Neural progenitor cell (in vitro differentiated cells): ENCODE measurements around the gene NRG3. TPM values are rescaled to one million over a fixed set of nuclear protein-coding genes. Genes with fewer than 3 reads are reported as not detected.

Source experiments
- DNase-seq: peaks from one replicate; pipeline ENCODE4 v3.0.0-alpha.2; 2016; ENCODE audit warnings: low spot score
- H2AFZ ChIP-seq: fragments of 200-600 bp; sonication (generic); replicated peaks from 2 replicates; pipeline ENCODE4 v1.6.1; 2016; ENCODE audit warnings: antibody characterized with exemption
- H3F3A ChIP-seq: fragments of 200-600 bp; sonication (generic); 2 replicates; pipeline ENCODE4 v1.6.1; 2016; ENCODE audit warnings: antibody characterized with exemption, low read depth
- H3K27ac ChIP-seq: fragments of 200-600 bp; sonication (generic); 2 replicates; pipeline ENCODE4 v1.5.1; 2016; ENCODE audit warnings: mild to moderate bottlenecking
- H3K27me3 ChIP-seq: fragments of 200-600 bp; sonication (generic); 2 replicates; pipeline ENCODE4 v1.6.1; 2016; ENCODE audit warnings: mild to moderate bottlenecking, moderate library complexity
- H3K36me3 ChIP-seq: fragments of 200-600 bp; sonication (generic); 2 replicates; pipeline ENCODE4 v1.5.1; 2016
- H3K4me1 ChIP-seq: fragments of 200-600 bp; sonication (generic); 2 replicates; pipeline ENCODE4 v1.6.1; 2016; ENCODE audit warnings: mixed run types
- H3K4me2 ChIP-seq: fragments of 200-600 bp; sonication (generic); 2 replicates; pipeline ENCODE4 v1.6.1; 2016
- H3K4me3 ChIP-seq: fragments of 200-600 bp; sonication (generic); 2 replicates; pipeline ENCODE4 v1.5.1; 2016
- H3K79me2 ChIP-seq: fragments of 200-600 bp; sonication (generic); 2 replicates; pipeline ENCODE4 v1.6.1; 2016; ENCODE audit warnings: low read depth
- H3K9ac ChIP-seq: fragments of 200-600 bp; sonication (generic); 2 replicates; pipeline ENCODE4 v1.6.1; 2016
- H3K9me3 ChIP-seq: fragments of 200-600 bp; sonication (generic); 2 replicates; pipeline ENCODE4 v1.5.1; 2016; ENCODE audit warnings: low read depth
- H4K20me1 ChIP-seq: fragments of 200-600 bp; sonication (generic); 2 replicates; pipeline ENCODE4 v1.6.1; 2016; ENCODE audit warnings: low read depth
- H3K27ac Mint-ChIP-seq: 3 replicates; pipeline ENCODE4 v1.8.0; 2021; ENCODE audit warnings: mixed read lengths
- H3K27me3 Mint-ChIP-seq: 2 replicates; pipeline ENCODE4 v1.8.0; 2022; ENCODE audit warnings: low read depth, mild to moderate bottlenecking, inconsistent platforms, moderate library complexity, mixed read lengths; ENCODE audit not compliant: insufficient read depth
- H3K36me3 Mint-ChIP-seq: 3 replicates; pipeline ENCODE4 v1.8.0; 2021; ENCODE audit warnings: mixed read lengths
- H3K4me1 Mint-ChIP-seq: 3 replicates; pipeline ENCODE4 v1.8.0; 2021; ENCODE audit warnings: mixed read lengths
- H3K4me3 Mint-ChIP-seq: 3 replicates; pipeline ENCODE4 v1.8.0; 2021; ENCODE audit warnings: mild to moderate bottlenecking, moderate library complexity, mixed read lengths
- H3K9me3 Mint-ChIP-seq: 3 replicates; pipeline ENCODE4 v1.8.0; 2020; ENCODE audit warnings: mixed read lengths
- EZH2 ChIP-seq: fragments of 200-600 bp; sonication (generic); IDR thresholded peaks from 2 replicates; pipeline ENCODE4 v1.6.1; 2017; ENCODE audit warnings: antibody characterized with exemption, mild to moderate bottlenecking, moderate library complexity
- EZH2phosphoT487 ChIP-seq: fragments of 200-600 bp; sonication (generic); IDR thresholded peaks from 2 replicates; pipeline ENCODE4 v1.6.1; 2017; ENCODE audit warnings: antibody characterized with exemption
- total RNA-seq: library from RNA; depleted of rRNA; stranded (reverse); fragments of >200 nt; gene quantifications from 2 replicates; pipeline ENCODE4 v1.2.3, GENCODE V29; 2015; ENCODE audit warnings: low replicate concordance
- TF ChIP-seq, protein P1 (sequence below): fragments of 200-600 bp; sonication (generic); IDR thresholded peaks from 2 replicates; pipeline ENCODE4 v1.5.1; 2017; ENCODE audit warnings: antibody characterized with exemption, mild to moderate bottlenecking

The NRG3 gene
- total RNA-seq, 1 donor from 2014 or later, result 1.9 TPM

DNA sequence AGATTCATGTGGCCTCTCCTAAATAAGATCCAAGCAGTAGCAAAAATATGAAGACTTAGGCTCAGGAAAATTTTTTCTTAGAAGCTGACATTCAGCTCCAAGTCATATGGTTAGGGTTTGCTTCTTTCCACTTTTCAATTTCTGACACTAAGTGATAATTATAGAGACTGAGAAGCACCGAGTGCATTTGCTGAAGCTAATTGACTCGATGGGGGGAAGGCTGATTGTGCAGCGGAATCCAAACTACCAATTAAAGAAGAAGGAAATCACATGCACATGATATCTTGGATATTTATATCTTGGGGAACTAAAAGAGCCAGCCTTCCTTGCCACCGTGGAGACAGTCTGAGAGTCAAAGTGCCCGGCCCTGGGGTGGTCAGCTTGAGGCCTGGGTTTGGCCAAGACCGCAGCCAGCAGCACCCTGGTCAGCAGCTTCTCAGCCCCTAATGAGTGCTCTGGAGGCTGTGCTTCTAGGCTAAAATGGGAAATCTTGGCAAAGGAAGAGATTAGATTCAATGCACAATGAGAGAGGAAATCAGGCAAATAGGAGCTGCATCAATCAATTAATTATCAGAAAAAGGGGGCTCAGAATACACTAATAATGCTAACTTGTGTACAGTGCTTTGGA is 589.3 kb downstream of the NRG3 start:
- DNase-seq, result peak; percentile 11
- Histone ChIP-seq H3K27me3 (no peaks in the 10 kb centered on the region), H3K9me3 (no peaks in the 10 kb centered on the region), H3K79me2 (no peaks in the 10 kb centered on the region), H2AFZ (no peak overlapping the region), H3K36me3 (no peaks in the 10 kb centered on the region), H3K27ac (peak overlapping the region; percentile 63), H3K4me3 (no peak overlapping the region), H3K4me1 (peaks cover 27% of the 10 kb centered on the region), H3K4me2 (peak overlapping the region; percentile 11), H3F3A (peaks cover 12% of the 10 kb centered on the region), H3K9ac (no peak overlapping the region), H4K20me1 (no peaks in the 10 kb centered on the region)
- no peaks in the 10 kb centered on the region for H3K27me3 Mint-ChIP-seq
- H3K27ac Mint-ChIP-seq, result no peak overlapping the region
- no peak overlapping the region for H3K4me3 Mint-ChIP-seq
- peaks cover 22% of the 10 kb centered on the region for H3K4me1 Mint-ChIP-seq
- H3K36me3 Mint-ChIP-seq, result peaks cover 2% of the 10 kb centered on the region
- H3K9me3 Mint-ChIP-seq, result peaks cover 2% of the 10 kb centered on the region
- TF ChIP-seq EZH2 (no peak), EZH2phosphoT487 (no peak)
- TF ChIP-seq, protein P1, sequence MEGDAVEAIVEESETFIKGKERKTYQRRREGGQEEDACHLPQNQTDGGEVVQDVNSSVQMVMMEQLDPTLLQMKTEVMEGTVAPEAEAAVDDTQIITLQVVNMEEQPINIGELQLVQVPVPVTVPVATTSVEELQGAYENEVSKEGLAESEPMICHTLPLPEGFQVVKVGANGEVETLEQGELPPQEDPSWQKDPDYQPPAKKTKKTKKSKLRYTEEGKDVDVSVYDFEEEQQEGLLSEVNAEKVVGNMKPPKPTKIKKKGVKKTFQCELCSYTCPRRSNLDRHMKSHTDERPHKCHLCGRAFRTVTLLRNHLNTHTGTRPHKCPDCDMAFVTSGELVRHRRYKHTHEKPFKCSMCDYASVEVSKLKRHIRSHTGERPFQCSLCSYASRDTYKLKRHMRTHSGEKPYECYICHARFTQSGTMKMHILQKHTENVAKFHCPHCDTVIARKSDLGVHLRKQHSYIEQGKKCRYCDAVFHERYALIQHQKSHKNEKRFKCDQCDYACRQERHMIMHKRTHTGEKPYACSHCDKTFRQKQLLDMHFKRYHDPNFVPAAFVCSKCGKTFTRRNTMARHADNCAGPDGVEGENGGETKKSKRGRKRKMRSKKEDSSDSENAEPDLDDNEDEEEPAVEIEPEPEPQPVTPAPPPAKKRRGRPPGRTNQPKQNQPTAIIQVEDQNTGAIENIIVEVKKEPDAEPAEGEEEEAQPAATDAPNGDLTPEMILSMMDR, result no peak

DNA sequence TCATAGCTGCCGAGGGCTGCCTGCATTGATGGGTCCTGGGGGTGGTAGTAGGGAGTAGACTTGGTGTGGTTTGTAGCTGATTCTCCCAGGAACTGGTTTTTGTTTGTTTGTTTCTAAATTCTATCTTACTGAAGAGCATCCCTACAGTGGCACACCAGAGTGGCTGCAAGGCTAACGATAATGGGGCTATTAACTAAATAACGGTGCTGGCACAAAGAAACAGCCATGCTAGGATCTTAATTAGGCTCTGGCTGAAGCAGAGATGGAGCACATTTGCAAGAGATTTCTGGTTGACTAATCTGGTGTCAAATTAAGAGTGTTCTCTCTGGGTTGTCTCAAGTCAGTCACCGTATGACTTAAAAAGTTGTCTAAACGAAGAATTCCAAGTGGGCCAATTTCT is 590.0 kb downstream of the NRG3 start:
- H3K9me3 Mint-ChIP-seq, result peaks cover 2% of the 10 kb centered on the region
- Histone ChIP-seq H4K20me1 (no peaks in the 10 kb centered on the region), H3K79me2 (no peaks in the 10 kb centered on the region), H3K27ac (peak overlapping the region; percentile 63), H3F3A (peaks cover 12% of the 10 kb centered on the region), H3K4me1 (peaks cover 27% of the 10 kb centered on the region), H3K27me3 (no peaks in the 10 kb centered on the region), H2AFZ (no peak overlapping the region), H3K9ac (no peak overlapping the region), H3K9me3 (no peaks in the 10 kb centered on the region), H3K4me3 (no peak overlapping the region), H3K4me2 (peak overlapping the region; percentile 11), H3K36me3 (no peaks in the 10 kb centered on the region)
- H3K27ac Mint-ChIP-seq, result no peak overlapping the region
- H3K36me3 Mint-ChIP-seq, result peaks cover 2% of the 10 kb centered on the region
- H3K4me1 Mint-ChIP-seq, result peaks cover 23% of the 10 kb centered on the region
- DNase-seq, result peak; percentile 30
- TF ChIP-seq EZH2 (no peak), EZH2phosphoT487 (no peak)
- TF ChIP-seq, protein P1, result no peak
- no peak overlapping the region for H3K4me3 Mint-ChIP-seq
- no peaks in the 10 kb centered on the region for H3K27me3 Mint-ChIP-seq

DNA sequence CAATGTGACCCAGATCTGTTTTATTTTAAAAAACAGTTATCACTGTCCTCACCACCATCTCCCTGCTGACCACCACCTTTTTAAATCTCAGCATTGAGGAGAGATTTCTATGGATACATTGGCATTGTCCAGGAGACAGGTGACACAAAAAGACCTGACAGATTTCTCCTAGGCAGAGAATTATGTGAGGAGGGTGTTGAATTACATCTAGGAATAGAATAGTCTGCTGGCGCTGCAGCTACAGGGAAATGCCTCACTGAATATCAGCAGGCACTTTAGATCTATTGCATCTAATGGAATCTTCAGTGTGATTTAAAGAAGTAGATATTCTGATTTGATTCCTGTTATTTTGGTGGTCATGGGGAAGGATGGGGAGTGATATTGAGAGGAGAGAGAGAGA is 593.5 kb downstream of the NRG3 start:
- H3K4me3 Mint-ChIP-seq, result no peak overlapping the region
- H3K4me2 ChIP-seq, result peak overlapping the region; percentile 50

More for the DNA sequence above, 593.5 kb downstream of the NRG3 start:
- Histone ChIP-seq H3K36me3 (no peaks in the 10 kb centered on the region), H3K27me3 (no peaks in the 10 kb centered on the region), H2AFZ (no peak overlapping the region), H3K79me2 (no peaks in the 10 kb centered on the region), H3K27ac (no peak overlapping the region), H4K20me1 (no peaks in the 10 kb centered on the region), H3F3A (peaks cover 29% of the 10 kb centered on the region), H3K9me3 (no peaks in the 10 kb centered on the region), H3K9ac (no peak overlapping the region), H3K4me3 (no peak overlapping the region), H3K4me1 (peaks cover 42% of the 10 kb centered on the region)
- no peaks in the 10 kb centered on the region for H3K9me3 Mint-ChIP-seq
- peaks cover 33% of the 10 kb centered on the region for H3K4me1 Mint-ChIP-seq
- no peaks in the 10 kb centered on the region for H3K36me3 Mint-ChIP-seq
- peak overlapping the region; percentile 25 for H3K27ac Mint-ChIP-seq
- no peak for DNase-seq
- no peaks in the 10 kb centered on the region for H3K27me3 Mint-ChIP-seq
- no peak for TF ChIP-seq EZH2phosphoT487
- TF ChIP-seq, protein P1, result no peak
